ENCODE results near the gene TAF1B. TPM values are rescaled to one million over a fixed set of nuclear protein-coding genes. Genes with fewer than 3 reads are reported as not detected.
A peak's percentile ranks its signal among the peaks of the same experiment; 100 is the strongest.

TAF1B gene
- total RNA-seq, 1 experiment from 2014 or later, result 29.9 TPM

GRCh38 chr2:9879455-9880194 is 36.4 kb downstream of the TAF1B start:
- H3K79me2 ChIP-seq (ENCODE audit: insufficient read depth, low read length), result no peaks in the 10 kb centered on the region
- no peak overlapping the region for H2BK120ac ChIP-seq (ENCODE audit: low read depth, low read length, poor library complexity, severe bottlenecking)
- no CpG with 5 or more reads among the region's 7 CpGs for WGBS (ENCODE audit: extremely low coverage, insufficient read length, low lambda C conversion rate)
- H3K4me2 ChIP-seq (ENCODE audit: insufficient read depth, insufficient read length, low read length), result no peak overlapping the region
- H2AK5ac ChIP-seq (ENCODE audit: insufficient read length, low read length), result no peak overlapping the region
- no peak overlapping the region for H3K14ac ChIP-seq (ENCODE audit: insufficient read depth, low read length)
- H3K56ac ChIP-seq (ENCODE audit: insufficient read length, low read depth, low read length), result no peak overlapping the region
- H3K79me1 ChIP-seq (ENCODE audit: insufficient read depth, low read depth, low read length, poor library complexity, severe bottlenecking), result no peaks in the 10 kb centered on the region
- H3K4me1 Mint-ChIP-seq, result peaks cover 29 to 30% of the 10 kb centered on the region in 2 experiments
- no peak overlapping the region for H4K5ac ChIP-seq (ENCODE audit: insufficient read length, low read depth, low read length)
- no peak for TF ChIP-seq CTCF (conservative IDR thresholded peaks at IDR 0.05)
- H3K4ac ChIP-seq (ENCODE audit: low read depth, low read length), result no peak overlapping the region
- H3K9ac ChIP-seq (ENCODE audit: extremely low read depth, insufficient read length, low read length), result no peak overlapping the region
- no peak overlapping the region for H3K27ac ChIP-seq (ENCODE audit: insufficient read length, low read depth, low read length)
- no peaks in the 10 kb centered on the region for H3K27me3 ChIP-seq (ENCODE audit: insufficient read depth, low read length)
- no peak overlapping the region for H3K18ac ChIP-seq (ENCODE audit: insufficient read length, low read depth, low read length)
- no peaks in the 10 kb centered on the region for H3K23me2 ChIP-seq (ENCODE audit: insufficient read length, low read depth, low read length, poor library complexity, severe bottlenecking)
- H2BK12ac ChIP-seq (ENCODE audit: insufficient read length, low read depth, low read length), result no peak overlapping the region
- no peak overlapping the region for H2AFZ ChIP-seq (ENCODE audit: low read length)
- H3K27me3 Mint-ChIP-seq (ENCODE audit: low read depth), result no peaks in the 10 kb centered on the region
- H3K9me3 Mint-ChIP-seq, result no peaks in the 10 kb centered on the region; a peak in 1 of 5 replicates
- H3K23ac ChIP-seq (ENCODE audit: insufficient read length, low read depth, low read length), result no peak overlapping the region
- no peak overlapping the region for H3T11ph ChIP-seq (ENCODE audit: low read length)
- H3K4me3 Mint-ChIP-seq, result no peak overlapping the region
- H4K91ac ChIP-seq (ENCODE audit: insufficient read length, low read depth, low read length), result no peak overlapping the region
- no peak overlapping the region for H2BK20ac ChIP-seq (ENCODE audit: low read depth, low read length, poor library complexity, severe bottlenecking)
- no peak overlapping the region for H2BK5ac ChIP-seq (ENCODE audit: insufficient read length, low read length)
- H3K36me3 Mint-ChIP-seq (ENCODE audit: insufficient read depth in 1 of 3, low read depth in 3 of 3), result peaks cover 12 to 43% (median 23%) of the 10 kb centered on the region in 3 experiments; a peak in 6 of 7 replicates
- no peaks in the 10 kb centered on the region for H3K9me3 ChIP-seq (ENCODE audit: control insufficient read depth, low read depth, low read length)
- H4K20me1 ChIP-seq (ENCODE audit: control insufficient read depth, insufficient read depth, insufficient read length), result no peaks in the 10 kb centered on the region
- H2BK15ac ChIP-seq (ENCODE audit: low read depth, low read length), result no peak overlapping the region
- H3K4me1 ChIP-seq (ENCODE audit: insufficient read depth, low read length), result no peaks in the 10 kb centered on the region
- DNase-seq, result no peak
- no peak overlapping the region for H4K8ac ChIP-seq (replicated peaks; ENCODE audit: insufficient read length, low read depth, low read length)
- H3K27ac Mint-ChIP-seq, result peak overlapping the region in 2 of 3 experiments; percentile 10 to 64; a peak in 3 of 7 replicates
